Stimulated activated naive CD8-positive, alpha-beta T cell treated with anti-CD3 and anti-CD28 coated beads, Interleukin-15, amount 100 ng/mL, for 72 hours (primary cell): ENCODE data around the gene CUX1.

Source experiments
- ATAC-seq: fragments of 150-1000 bp; cut with Tn5 transposase; 2 replicates; pipeline ENCODE4 v1.10.0; 2021; ENCODE audit warnings: mild to moderate bottlenecking, moderate library complexity
- DNase-seq, 2 donors: peaks; one replicate each; pipeline ENCODE4 v3.0.0; 2021 to 2022
- H3K27ac Mint-ChIP-seq, 2 donors: one replicate each; pipeline ENCODE4 v1.8.0; 2022; ENCODE audit warnings: mild to moderate bottlenecking in 2 of 2, mixed read lengths in 2 of 2, moderate library complexity in 2 of 2
- H3K27me3 Mint-ChIP-seq: one replicate; pipeline ENCODE4 v1.8.0; 2022; ENCODE audit warnings: mixed read lengths
- H3K4me1 Mint-ChIP-seq: one replicate; pipeline ENCODE4 v1.8.0; 2022; ENCODE audit warnings: mild to moderate bottlenecking, mixed read lengths
- H3K4me3 Mint-ChIP-seq, 2 donors: one replicate each; pipeline ENCODE4 v1.8.0; 2022; ENCODE audit warnings: mild to moderate bottlenecking in 2 of 2, mixed read lengths in 2 of 2, moderate library complexity in 1 of 2
- H3K9me3 Mint-ChIP-seq, 2 donors: one replicate each; pipeline ENCODE4 v1.8.0; 2022; ENCODE audit warnings: mixed read lengths in 2 of 2

CUX1 gene

DNA sequence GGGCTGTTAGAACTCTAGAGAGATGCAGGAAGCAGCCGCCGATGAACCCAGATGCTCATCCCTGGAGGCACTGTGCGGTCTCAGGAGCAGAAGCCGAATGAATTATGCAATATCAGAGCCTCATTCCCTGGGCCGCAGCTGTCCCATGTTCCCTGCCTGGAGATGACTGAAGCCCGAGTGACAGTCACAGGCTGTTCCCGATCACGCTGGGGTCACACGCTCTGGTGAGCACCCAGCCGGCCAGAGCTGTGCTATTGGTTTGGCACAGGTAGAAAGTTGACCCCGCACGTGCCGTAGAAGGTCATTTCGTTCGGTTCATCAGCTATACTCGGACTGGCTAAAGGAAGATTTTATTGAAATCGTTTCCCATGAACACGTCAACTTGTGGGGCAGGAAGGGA, 328.7 kb downstream of the CUX1 start:
- H3K27ac Mint-ChIP-seq, result no peak overlapping the region
- no peaks in the 10 kb centered on the region for H3K9me3 Mint-ChIP-seq

GRCh38 chr7:102147008-102147407, 329.6 kb downstream of the CUX1 start:
- no peak for DNase-seq

More for the DNA sequence above, 328.7 kb downstream of the CUX1 start:
- Mint-ChIP-seq H3K4me3 (no peak overlapping the region), H3K4me1 (peaks cover 4% of the 10 kb centered on the region), H3K27me3 (no peaks in the 10 kb centered on the region)
- ATAC-seq (no peak), DNase-seq (no peak)

GRCh38 chr7:102148799-102149198, 331.4 kb downstream of the CUX1 start:
- Mint-ChIP-seq H3K9me3 (no peaks in the 10 kb centered on the region), H3K27me3 (no peaks in the 10 kb centered on the region), H3K4me3 (no peak overlapping the region), H3K4me1 (no peaks in the 10 kb centered on the region), H3K27ac (no peak overlapping the region)
- no peak for DNase-seq
- no peak for ATAC-seq

More at GRCh38 chr7:102147008-102147407, 329.6 kb downstream of the CUX1 start:
- Mint-ChIP-seq H3K27ac (no peak overlapping the region), H3K4me1 (no peaks in the 10 kb centered on the region), H3K27me3 (no peaks in the 10 kb centered on the region), H3K4me3 (no peak overlapping the region), H3K9me3 (no peaks in the 10 kb centered on the region)
- ATAC-seq, result no peak

GRCh38 chr7:102149416-102149815, 332.0 kb downstream of the CUX1 start:
- ATAC-seq (no peak), DNase-seq (no peak)
- no peaks in the 10 kb centered on the region for H3K4me1 Mint-ChIP-seq
- no peaks in the 10 kb centered on the region for H3K9me3 Mint-ChIP-seq
- H3K27me3 Mint-ChIP-seq, result no peaks in the 10 kb centered on the region
- no peak overlapping the region for H3K4me3 Mint-ChIP-seq
- no peak overlapping the region for H3K27ac Mint-ChIP-seq

- no peaks in the 10 kb centered on the region for H3K9me3 Mint-ChIP-seq
- DNase-seq, result no peak
- no peak for ATAC-seq
- no peak overlapping the region for H3K27ac Mint-ChIP-seq
- no peaks in the 10 kb centered on the region for H3K4me1 Mint-ChIP-seq
- H3K4me3 Mint-ChIP-seq, result no peak overlapping the region
- H3K27me3 Mint-ChIP-seq, result no peaks in the 10 kb centered on the region
Observed at GRCh38 chr7:102150266-102150665, 332.8 kb downstream of the CUX1 start.

- no peak for DNase-seq
Observed at GRCh38 chr7:102152672-102153598, 335.5 kb downstream of the CUX1 start.

GRCh38 chr7:102153599-102153946, 336.1 kb downstream of the CUX1 start:
- Mint-ChIP-seq H3K27me3 (no peaks in the 10 kb centered on the region), H3K27ac (no peak overlapping the region), H3K4me1 (no peaks in the 10 kb centered on the region), H3K4me3 (no peak overlapping the region), H3K9me3 (no peaks in the 10 kb centered on the region)
- DNase-seq (no peak), ATAC-seq (no peak)

More at GRCh38 chr7:102152672-102153598, 335.5 kb downstream of the CUX1 start:
- no peaks in the 10 kb centered on the region for H3K4me1 Mint-ChIP-seq
- no peak overlapping the region for H3K27ac Mint-ChIP-seq
- H3K4me3 Mint-ChIP-seq, result no peak overlapping the region
- no peak for ATAC-seq
- no peaks in the 10 kb centered on the region for H3K9me3 Mint-ChIP-seq
- no peaks in the 10 kb centered on the region for H3K27me3 Mint-ChIP-seq

- no peak overlapping the region for H3K4me3 Mint-ChIP-seq
- H3K4me1 Mint-ChIP-seq, result no peaks in the 10 kb centered on the region
- H3K27ac Mint-ChIP-seq, result no peak overlapping the region
- ATAC-seq, result no peak
- no peak for DNase-seq
- H3K27me3 Mint-ChIP-seq, result no peaks in the 10 kb centered on the region
- H3K9me3 Mint-ChIP-seq, result no peaks in the 10 kb centered on the region
Observed at GRCh38 chr7:102154425-102154824, 337.0 kb downstream of the CUX1 start.

DNA sequence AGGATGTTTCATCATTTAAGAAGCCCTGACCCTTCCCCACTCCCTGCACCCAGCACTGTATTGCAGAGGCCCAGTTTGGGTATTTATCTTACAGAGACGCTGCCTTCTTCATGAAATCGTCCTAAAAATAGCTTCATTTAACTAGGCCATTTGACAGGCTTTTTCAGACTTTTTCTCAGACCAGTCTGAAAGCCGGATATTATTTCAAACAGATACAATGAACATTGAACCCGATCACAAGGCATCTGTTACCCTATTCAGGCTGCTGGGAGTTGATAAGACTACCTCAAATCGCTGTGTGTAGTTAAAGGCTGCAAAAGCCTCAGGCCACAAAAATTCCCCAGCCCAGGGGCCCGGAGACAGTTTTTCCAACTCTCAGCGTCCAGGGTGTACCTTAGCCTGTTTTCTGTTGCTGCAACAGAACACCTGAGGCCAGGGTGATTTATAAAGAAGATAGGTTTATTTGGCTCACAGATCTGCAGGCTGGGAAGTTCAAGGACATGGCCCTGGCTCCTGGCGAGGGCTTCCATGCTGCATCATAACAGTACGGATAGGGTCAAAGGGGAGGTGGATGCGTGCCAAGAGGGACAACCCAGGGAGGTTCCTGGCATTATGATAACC, 338.5 kb downstream of the CUX1 start:
- Mint-ChIP-seq H3K4me1 (no peaks in the 10 kb centered on the region), H3K9me3 (no peaks in the 10 kb centered on the region), H3K27me3 (no peaks in the 10 kb centered on the region), H3K4me3 (no peak overlapping the region), H3K27ac (no peak overlapping the region)
- DNase-seq, result no peak
- no peak for ATAC-seq

DNA sequence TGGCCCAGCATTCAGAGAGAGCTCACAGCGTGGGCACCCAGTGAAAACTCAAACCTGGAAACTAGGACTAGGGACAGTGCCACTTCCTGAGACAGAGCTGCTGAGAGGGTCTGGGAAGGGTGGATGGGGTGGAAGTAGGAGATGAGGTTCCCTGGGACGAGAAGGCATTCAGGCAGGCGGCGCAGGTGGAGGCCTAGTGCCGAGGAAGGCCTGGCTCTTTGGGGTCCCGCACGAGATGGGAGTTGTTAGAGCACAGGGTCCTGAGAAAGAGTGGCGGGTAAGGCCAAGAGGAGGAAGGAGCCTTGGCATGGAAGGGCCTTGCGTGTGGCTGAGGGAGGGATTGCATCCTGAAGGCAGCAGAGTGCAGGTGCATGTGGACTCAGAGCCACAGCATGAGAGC, 339.4 kb downstream of the CUX1 start:
- Mint-ChIP-seq H3K4me3 (no peak overlapping the region), H3K27ac (peak overlapping the region in 1 of 2 donors; percentile 86)

DNA sequence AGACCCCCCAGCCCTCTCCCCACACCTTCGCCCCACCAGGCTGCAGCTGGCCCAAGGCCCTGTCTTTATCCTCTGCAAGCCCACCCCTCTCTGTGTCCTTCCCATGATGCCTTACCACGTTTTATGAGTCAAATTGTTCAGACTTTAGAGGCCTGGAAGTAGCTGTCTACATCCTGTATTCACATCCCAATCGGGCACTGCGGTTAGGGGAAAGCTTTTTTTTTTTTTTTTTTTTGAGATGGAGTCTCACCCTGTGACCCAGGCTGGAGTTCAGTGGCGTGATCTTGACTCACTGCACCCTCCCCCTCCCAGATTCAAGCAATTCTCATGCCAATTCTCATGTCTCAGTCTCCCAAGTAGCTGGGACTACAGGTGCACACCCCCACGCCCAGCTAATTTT, 347.7 kb downstream of the CUX1 start:
- DNase-seq, result no peak
- Mint-ChIP-seq H3K27me3 (no peaks in the 10 kb centered on the region), H3K4me1 (peaks cover 5% of the 10 kb centered on the region), H3K27ac (peak overlapping the region; percentile 61 to 78), H3K9me3 (no peaks in the 10 kb centered on the region), H3K4me3 (no peak overlapping the region)
- no peak for ATAC-seq

More for the DNA sequence above, 339.4 kb downstream of the CUX1 start:
- H3K27me3 Mint-ChIP-seq, result no peaks in the 10 kb centered on the region
- no peak for ATAC-seq
- no peaks in the 10 kb centered on the region for H3K4me1 Mint-ChIP-seq
- DNase-seq, result no peak
- H3K9me3 Mint-ChIP-seq, result no peaks in the 10 kb centered on the region

DNA sequence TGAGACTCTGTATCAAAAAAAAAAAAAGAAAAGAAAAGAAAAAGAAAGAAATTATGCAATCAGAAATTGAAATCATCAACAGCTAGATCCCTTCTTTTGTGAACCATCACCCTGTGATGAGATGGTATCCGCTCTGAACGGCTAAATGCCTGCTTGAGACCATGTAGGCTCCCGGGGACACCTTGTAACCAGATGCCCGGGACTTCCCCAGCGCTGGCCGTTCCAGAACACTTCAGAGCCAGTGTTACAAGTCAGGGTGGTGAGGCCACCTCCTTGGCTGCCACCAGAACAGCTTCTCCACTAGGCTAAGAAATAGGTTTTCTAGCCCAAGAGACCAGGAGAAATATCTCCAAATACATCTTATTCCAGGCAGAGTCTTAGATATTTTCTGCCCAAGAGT, 349.8 kb downstream of the CUX1 start:
- Mint-ChIP-seq H3K4me3 (no peak overlapping the region), H3K9me3 (no peaks in the 10 kb centered on the region), H3K27me3 (no peaks in the 10 kb centered on the region), H3K4me1 (peaks cover 5% of the 10 kb centered on the region), H3K27ac (peak overlapping the region in 1 of 2 donors; percentile 78)
- ATAC-seq (no peak), DNase-seq (no peak)

DNA sequence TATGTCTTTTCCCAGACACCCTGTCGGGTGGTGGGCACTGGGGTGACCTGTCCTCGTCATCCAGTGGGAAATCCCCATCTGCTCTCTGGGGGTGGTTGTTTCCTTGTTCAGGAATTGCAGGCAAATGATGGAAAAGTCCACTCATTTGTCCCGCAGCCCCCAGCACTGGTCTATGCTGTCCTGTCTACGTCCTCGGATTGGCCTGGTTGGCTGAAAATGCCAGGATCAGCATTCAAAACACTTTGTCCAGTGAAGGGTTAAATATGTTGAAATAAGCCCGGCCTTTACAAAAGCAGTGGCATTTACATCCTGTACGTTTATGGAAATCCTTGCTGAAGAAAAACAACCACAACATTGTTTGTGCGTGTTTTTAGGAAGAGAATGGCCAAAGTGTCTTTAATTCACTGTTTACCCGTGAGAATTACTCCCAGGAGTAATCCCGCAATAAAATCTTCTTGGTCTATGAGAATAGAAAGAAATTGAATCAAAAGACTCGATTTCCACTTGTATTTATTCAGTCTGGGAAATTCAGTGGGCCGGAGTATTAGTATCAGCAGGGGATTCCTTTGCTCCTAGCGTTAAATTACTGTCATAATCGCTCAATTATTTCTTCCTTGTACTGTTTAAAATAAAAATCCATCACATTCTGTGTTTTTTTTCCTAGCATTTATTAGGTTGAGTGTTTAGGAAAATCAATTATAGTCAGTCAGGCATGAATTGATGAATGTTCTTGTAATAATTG, 352.4 kb downstream of the CUX1 start:
- Mint-ChIP-seq H3K27ac (no peak overlapping the region), H3K4me1 (no peaks in the 10 kb centered on the region), H3K27me3 (no peaks in the 10 kb centered on the region), H3K4me3 (no peak overlapping the region), H3K9me3 (no peaks in the 10 kb centered on the region)
- DNase-seq, result no peak
- ATAC-seq, result no peak

DNA sequence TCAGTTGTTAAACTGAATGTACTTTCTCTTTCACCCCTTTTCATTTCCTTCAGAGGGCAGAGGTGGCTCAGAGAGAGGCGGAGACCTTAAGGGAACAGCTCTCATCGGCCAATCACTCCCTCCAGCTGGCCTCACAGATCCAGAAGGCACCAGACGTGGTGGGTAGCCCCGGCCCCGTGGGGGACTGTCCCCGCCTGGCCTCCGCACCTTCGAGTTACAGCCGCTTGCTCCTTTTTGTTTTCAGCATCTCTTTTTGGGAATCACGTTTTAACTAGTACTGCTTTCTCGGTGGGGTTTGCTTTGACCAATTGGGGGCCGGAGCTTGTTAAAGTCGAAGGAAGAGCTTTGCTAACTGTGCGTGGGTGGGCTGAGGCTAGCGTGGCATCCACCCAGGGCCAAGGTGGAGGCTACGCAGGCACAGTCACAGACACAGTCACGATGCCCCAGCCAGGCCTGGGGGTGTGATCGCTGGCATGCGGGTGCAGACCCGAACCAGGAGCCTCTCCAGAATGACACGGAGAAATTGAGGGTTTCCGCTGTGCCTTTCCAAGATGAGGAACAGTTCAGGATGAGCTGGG, 353.1 kb downstream of the CUX1 start:
- Mint-ChIP-seq H3K4me1 (no peaks in the 10 kb centered on the region), H3K9me3 (no peaks in the 10 kb centered on the region), H3K27ac (no peak overlapping the region), H3K4me3 (no peak overlapping the region), H3K27me3 (no peaks in the 10 kb centered on the region)
- ATAC-seq (no peak), DNase-seq (no peak)

- no peak overlapping the region for H3K27ac Mint-ChIP-seq
- DNase-seq, result no peak
- no peaks in the 10 kb centered on the region for H3K4me1 Mint-ChIP-seq
- no peaks in the 10 kb centered on the region for H3K27me3 Mint-ChIP-seq
- H3K9me3 Mint-ChIP-seq, result no peaks in the 10 kb centered on the region
- no peak for ATAC-seq
- no peak overlapping the region for H3K4me3 Mint-ChIP-seq
Observed at GRCh38 chr7:102173669-102174068, 356.2 kb downstream of the CUX1 start.
